GM19438 (cell line): Measurements from ENCODE around the gene SRMS.

Experiments
- ATAC-seq: cut with Tn5 transposase; IDR thresholded peaks from one replicate; pipeline ENCODE4 v1.9.1; 2021; ENCODE audit warnings: low read depth; ENCODE audit not compliant: unreplicated experiment

Gene SRMS, protein sequence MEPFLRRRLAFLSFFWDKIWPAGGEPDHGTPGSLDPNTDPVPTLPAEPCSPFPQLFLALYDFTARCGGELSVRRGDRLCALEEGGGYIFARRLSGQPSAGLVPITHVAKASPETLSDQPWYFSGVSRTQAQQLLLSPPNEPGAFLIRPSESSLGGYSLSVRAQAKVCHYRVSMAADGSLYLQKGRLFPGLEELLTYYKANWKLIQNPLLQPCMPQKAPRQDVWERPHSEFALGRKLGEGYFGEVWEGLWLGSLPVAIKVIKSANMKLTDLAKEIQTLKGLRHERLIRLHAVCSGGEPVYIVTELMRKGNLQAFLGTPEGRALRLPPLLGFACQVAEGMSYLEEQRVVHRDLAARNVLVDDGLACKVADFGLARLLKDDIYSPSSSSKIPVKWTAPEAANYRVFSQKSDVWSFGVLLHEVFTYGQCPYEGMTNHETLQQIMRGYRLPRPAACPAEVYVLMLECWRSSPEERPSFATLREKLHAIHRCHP

DNA sequence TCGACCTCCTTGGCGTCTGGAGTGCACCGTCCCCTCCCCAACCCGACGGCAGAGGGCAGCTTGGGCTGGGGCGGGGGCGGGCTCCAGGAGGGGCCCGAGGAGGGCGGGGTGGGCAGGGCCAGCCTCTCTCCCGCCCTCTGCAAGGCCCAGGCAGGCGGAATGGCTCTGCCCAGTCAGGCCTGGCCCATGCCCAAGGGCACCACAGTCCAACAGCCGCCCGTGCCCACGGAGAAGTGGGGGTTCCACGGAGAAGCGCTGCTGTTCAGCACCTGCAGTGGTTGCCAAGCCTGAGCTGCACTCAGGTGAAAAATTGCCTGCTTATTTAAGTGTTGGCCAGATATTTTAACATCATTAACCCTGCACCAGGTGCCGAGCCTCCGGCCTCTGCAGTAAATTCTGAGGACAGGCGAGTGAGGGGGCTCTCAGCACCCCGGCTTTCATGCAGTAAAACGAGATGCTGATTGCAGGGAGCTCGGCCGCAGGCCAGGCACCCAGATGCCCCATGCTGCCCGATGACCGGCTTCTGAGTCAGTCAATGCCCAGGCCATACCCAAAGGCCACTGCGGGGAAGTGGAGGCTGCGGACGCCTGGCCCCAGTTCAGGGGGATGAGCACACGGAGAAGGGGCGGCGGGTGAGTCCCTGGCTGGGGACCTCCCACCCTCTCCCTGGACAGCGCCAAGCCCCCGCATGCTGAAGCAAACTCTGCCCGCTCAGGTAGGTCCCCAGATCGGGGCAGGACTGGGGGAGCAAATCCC, at the start of gene SRMS:
SRMS (minus strand) TSS at position 25 of the 756 bp plus-strand sequence. CDS start 286 bp downstream, outside the sequence.
- ATAC-seq = no peak

DNA sequence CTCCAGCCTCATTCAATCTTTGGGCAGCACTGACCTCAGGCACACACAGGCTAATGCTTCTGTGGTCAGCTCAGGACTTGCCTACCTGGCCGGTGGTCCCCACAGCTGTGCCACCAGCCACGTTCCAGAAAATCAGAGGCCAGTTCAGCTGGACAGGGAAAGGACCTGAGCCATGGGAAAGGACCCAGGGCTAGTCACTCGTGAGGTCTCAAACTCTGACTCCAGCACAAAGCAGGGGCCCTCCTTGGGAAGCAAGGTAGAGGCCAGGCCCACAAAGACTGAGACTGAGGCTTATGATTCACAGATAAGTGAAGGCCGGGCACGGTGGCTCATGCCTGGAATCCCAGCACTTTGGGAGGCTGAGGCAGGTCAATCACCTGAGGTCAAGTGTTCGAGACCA, 48.9 kb upstream of the SRMS start:
- ATAC-seq = no peak

- ATAC-seq = no peak
Observed at GRCh38 chr20:63595416-63596127, 48.0 kb upstream of the SRMS start.

DNA sequence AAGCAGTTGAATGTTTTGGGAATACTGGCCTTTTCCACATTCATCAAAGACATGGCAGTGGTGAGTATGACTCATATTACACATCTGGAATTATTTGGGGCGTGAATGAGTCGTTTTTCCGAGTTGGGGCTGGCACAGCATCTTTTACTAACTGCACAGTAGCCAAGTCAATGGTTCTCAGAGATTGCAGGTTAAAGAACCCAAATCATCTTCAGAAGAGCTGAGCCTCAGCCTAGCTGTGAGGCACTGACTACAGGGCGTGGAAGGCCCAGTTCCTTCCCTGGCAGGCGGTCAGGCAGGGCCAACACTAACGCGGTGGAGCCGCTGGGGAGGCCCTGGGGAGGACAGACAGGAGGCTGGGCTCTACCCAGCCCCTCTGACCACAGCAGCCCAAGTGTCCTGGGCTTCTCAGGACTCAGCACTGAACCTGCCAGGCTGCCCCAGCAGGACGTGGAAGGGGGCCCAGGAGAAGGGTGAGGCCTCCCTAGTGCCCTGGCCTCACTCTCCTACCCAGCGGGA, 46.6 kb upstream of the SRMS start:
- no peak for ATAC-seq

DNA sequence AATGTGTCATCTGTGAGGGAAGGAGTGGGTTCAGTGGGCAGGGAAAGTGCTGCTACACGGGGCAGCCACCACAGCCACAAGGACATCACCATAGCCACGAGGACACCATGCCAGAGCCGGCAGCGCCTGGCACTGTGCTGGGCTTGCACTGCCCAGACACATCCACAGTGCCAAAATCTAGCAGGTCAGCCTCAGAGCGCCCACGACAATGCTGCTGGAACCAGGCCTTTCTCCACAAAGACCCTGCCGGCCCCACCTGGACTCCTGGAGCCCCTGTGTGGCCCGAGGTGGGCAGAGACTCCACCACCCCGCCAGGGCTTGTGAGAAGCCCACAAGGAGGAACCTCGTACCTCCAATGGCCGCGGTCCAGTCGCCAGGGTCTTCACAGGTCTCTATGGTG, 45.1 kb upstream of the SRMS start:
- no peak for ATAC-seq

GRCh38 chr20:63591786-63592355, 44.3 kb upstream of the SRMS start:
- no peak for ATAC-seq

GRCh38 chr20:63591147-63591533, 43.6 kb upstream of the SRMS start:
- no peak for ATAC-seq

- no peak for ATAC-seq
Observed at GRCh38 chr20:63590218-63591146, 42.9 kb upstream of the SRMS start.

GRCh38 chr20:63589261-63590217, 42.0 kb upstream of the SRMS start:
- no peak for ATAC-seq

DNA sequence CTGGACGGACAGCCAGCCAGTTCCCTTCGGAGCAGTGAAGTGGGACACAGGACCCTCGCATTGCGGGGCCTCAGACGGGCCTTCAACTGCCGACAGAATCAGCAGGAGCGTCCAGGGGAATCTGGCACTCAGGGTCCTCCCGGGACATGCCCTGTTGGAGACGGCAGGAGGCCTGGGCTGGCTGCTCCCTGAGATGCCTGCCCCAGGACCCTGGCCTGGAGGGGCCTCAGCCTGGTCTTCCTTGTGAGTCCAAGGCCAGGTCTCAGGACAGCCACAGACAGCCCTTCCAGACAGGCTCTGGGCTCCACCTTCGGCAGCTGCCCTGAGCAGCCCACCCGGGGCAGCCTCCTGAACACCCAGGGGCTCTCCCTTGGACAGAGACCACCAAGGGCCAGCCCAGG, 41.1 kb upstream of the SRMS start:
- no peak for ATAC-seq

- ATAC-seq = no peak
Observed at GRCh38 chr20:63587776-63588591, 40.4 kb upstream of the SRMS start.

GRCh38 chr20:63587256-63587655, 39.7 kb upstream of the SRMS start:
- ATAC-seq = no peak

GRCh38 chr20:63586797-63587196, 39.2 kb upstream of the SRMS start:
- no peak for ATAC-seq

DNA sequence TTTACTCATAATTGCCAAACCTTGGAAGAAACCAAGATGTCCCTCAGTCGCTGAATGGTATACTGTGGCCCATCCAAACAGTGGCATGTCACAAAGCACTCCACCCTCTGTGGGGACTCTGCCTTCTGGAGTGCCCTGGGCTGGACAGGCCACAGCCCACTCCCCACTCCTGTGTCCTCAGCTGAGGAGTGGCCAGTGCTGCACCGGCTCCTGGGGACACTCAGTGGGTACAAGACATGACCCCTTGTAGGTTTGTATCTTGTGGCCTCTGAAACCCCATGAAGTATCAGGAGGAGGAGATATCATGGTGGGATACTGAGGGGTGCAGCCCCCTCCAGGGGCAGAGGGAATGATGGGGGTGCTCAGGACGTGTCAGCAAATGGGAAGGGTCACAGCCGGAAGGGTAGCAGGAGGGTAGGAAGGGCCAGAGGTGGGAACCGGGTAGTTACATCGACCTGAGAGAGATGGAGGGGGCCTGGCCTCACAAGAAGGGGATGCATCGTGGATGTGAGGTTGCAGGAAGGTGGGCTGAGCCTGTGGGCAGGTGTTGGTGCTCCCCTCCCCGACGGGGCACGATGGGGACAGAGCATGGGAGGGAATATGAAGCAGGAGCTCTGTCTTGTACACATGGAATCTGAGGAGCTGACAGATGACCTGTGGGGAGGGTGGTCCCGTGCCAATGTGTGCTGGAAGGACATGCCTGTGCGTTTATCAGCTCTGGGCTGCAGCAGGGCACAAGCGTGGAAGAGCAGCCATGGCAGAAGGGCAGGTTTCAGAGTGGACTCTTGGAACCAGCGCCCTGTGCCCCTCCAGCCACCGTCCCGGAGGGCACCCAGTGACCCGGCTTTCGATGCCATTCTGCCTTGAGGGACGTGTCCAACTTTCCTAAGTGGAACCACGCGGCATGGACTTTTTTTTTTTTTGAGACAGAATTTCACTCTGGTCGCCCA, 38.3 kb upstream of the SRMS start:
- ATAC-seq = no peak

DNA sequence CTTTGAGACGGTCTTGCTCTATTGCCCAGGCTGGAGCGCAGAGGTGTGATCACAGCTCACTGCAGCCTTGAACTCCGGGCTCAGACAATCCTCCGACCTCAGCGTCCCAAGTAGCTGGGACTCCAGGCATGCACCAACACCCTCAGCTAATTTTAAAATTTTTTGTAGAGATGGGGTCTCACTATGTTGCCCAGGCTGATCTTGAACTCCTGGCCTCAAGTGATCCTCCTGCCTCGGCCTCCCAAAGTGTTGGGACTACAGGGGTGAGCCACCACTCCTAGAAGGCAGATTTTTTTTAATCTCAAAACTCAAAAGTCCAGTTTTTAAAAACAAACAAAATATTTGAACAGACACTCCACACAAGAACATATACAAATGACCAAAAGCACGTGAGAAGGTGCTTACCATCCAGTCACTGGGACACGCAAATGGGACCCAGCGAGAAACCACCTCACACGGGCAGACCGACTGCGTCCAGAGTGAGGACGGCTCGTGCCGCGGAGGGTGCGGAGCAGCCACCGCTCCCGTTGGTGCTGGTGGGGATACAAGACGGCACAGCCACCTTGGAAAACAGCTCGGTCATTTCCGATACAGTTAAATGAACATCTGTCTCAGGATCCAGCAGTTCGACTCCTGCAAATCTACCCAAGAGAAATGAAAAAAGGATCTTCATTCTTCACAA, 35.0 kb upstream of the SRMS start:
- no peak for ATAC-seq
